ENCODE results near the gene PHF5A. TPM values are rescaled to one million over a fixed set of nuclear protein-coding genes. Genes with fewer than 3 reads are reported as not detected.
A peak's percentile ranks its signal among the peaks of the same experiment; 100 is the strongest.

Gene PHF5A
- total and polyA plus RNA-seq, 10 of the 15 experiments (the other 5 are each of a cell fraction or from before 2014, with no cell fraction given), result 40.5 to 115 (median 79.2) TPM

DNA sequence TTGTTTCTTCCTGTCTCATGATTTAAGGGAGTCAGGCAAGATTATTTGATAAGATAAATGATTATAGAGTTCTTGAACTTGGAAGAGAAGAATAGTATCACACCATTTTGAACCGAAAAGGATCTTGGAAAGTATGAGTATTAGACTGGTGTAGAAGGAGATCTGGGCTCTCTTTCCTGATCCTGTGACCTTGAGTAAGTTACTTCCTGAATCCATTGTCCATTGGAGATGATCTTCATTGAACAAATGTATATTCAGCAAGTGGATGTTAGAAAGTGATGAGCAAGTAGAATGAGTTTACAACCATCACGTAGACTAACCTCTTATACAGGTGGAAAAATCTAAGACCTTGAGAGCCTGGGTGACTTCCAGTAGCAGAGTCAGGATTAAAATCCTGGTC lies 2.4 kb upstream of the PHF5A start (continued):
- TF ChIP-seq, protein P1, sequence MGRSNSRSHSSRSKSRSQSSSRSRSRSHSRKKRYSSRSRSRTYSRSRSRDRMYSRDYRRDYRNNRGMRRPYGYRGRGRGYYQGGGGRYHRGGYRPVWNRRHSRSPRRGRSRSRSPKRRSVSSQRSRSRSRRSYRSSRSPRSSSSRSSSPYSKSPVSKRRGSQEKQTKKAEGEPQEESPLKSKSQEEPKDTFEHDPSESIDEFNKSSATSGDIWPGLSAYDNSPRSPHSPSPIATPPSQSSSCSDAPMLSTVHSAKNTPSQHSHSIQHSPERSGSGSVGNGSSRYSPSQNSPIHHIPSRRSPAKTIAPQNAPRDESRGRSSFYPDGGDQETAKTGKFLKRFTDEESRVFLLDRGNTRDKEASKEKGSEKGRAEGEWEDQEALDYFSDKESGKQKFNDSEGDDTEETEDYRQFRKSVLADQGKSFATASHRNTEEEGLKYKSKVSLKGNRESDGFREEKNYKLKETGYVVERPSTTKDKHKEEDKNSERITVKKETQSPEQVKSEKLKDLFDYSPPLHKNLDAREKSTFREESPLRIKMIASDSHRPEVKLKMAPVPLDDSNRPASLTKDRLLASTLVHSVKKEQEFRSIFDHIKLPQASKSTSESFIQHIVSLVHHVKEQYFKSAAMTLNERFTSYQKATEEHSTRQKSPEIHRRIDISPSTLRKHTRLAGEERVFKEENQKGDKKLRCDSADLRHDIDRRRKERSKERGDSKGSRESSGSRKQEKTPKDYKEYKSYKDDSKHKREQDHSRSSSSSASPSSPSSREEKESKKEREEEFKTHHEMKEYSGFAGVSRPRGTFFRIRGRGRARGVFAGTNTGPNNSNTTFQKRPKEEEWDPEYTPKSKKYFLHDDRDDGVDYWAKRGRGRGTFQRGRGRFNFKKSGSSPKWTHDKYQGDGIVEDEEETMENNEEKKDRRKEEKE (IDR thresholded peaks at IDR 0.05), result no peak
- TF ChIP-seq ZZZ3 (IDR thresholded peaks at IDR 0.05; ENCODE audit: control insufficient read depth, insufficient read length, low read depth), result no peak
- TF ChIP-seq MEF2B (IDR thresholded peaks at IDR 0.05; ENCODE audit: partially characterized antibody, poor library complexity, severe bottlenecking), result no peak
- no peak for TF ChIP-seq EP300 (IDR thresholded peaks at IDR 0.05; ENCODE audit: borderline replicate concordance in 1 of 2, control insufficient read depth in 1 of 2, low read depth in 2 of 2, low read length in 2 of 2)
- TF ChIP-seq RELA (IDR thresholded peaks at IDR 0.05; ENCODE audit: borderline replicate concordance, partially characterized antibody), result no peak

GRCh38 chr22:41469218-41469851 lies 843 bp upstream of the PHF5A start:
- Histone ChIP-seq H3K79me2 (ENCODE audit: control insufficient read depth, insufficient read depth, low read length) (peaks cover 74% of the 10 kb centered on the region), H3K36me3 (ENCODE audit: control insufficient read depth in 2 of 2, insufficient read depth in 2 of 2, low read length in 1 of 2) (peaks cover 5 to 27% of the 10 kb centered on the region in 2 experiments), H4K20me1 (ENCODE audit: control insufficient read depth, insufficient read depth) (peaks cover 3% of the 10 kb centered on the region; the same call in 1 of the 2 replicates), H3K9me3 (replicated peaks; ENCODE audit: control insufficient read depth, insufficient read depth, low read length) (no peaks in the 10 kb centered on the region), H2AFZ (ENCODE audit: control insufficient read depth, low read depth, low read length) (peak overlapping the region; percentile 94), H3K4me3 (peak overlapping the region; percentile 80), H3K4me1 (ENCODE audit: control insufficient read depth, insufficient read depth, low read length) (peaks cover 17% of the 10 kb centered on the region), H3K27me3 (replicated peaks in 1 of 2; ENCODE audit: control insufficient read depth in 2 of 2, insufficient read depth in 2 of 2, low read length in 1 of 2) (no peaks in the 10 kb centered on the region), H3K4me2 (ENCODE audit: control insufficient read depth, insufficient read depth) (peak overlapping the region; percentile 83), H3K27ac (ENCODE audit: control insufficient read depth, insufficient read depth) (peak overlapping the region; percentile 97), H3K9ac (ENCODE audit: control insufficient read depth, insufficient read depth, low read length) (peak overlapping the region; percentile 85)
- ChIA-PET RAD21 (ENCODE audit: unreplicated experiment) (interaction anchor here (0.8 to 2.7 kb wide), 15 partner anchors 9 to 183 kb away, joined by 3 to 30 read pairs (median 6); partner anchors contain the start of genes RANGAP1, TEF and TOB2), SMC1A (ENCODE audit: uncharacterized antibody, unreplicated experiment) (interaction anchor here (0.6 to 5.8 kb wide), 9 partner anchors 10 to 67 kb away, joined by 3 to 59 read pairs (median 5); partner anchors contain the start of gene TOB2), POLR2A (interaction anchor here (0.8 to 3.3 kb wide), 12 partner anchors 10 to 364 kb away, joined by 3 to 88 read pairs (median 6); partner anchors contain the start of genes PMM1, SREBF2, TEF and TOB2), CTCF (interaction anchor here (1.0 to 3.1 kb wide), 11 partner anchors 10 to 150 kb away, joined by 3 to 26 read pairs (median 6); partner anchors contain the start of gene TOB2)
- ATAC-seq (peak; percentile 42), FAIRE-seq (no peak), DNase-seq (ENCODE audit: low read depth, low spot score) (no peak)
- in situ Hi-C loops (cut with MboI), result no loop called here
- TSS peak; percentile 77 for BruUV-seq (replicated peaks)
- intact Hi-C loops (cut with micrococcal nuclease; ENCODE audit: unreplicated experiment), result loop anchor here (1.0 to 5.0 kb wide), 2 partner anchors 21 to 33 kb away; no protein-coding TSS in a partner anchor
- under 1% methylated on average over 30 of the region's 30 CpGs for WGBS (ENCODE audit: insufficient coverage, insufficient replicate concordance, low lambda C conversion rate, missing lambda C conversion rate)
- TF ChIP-seq NR2F1 (conservative IDR thresholded peaks at IDR 0.05), result peak; percentile 47
- no peak for TF ChIP-seq RUNX3 (IDR thresholded peaks at IDR 0.05; ENCODE audit: low read length)
- TF ChIP-seq DPF2 (IDR thresholded peaks at IDR 0.05), result 0 out of 2 replicates have a peak, but pooled peaks have one; percentile 34
- 0 out of 2 replicates have a peak, but pooled peaks have one; percentile 80 for TF ChIP-seq SIN3A (IDR thresholded peaks at IDR 0.05; ENCODE audit: low read depth, low read length)
- TF ChIP-seq, protein P2, sequence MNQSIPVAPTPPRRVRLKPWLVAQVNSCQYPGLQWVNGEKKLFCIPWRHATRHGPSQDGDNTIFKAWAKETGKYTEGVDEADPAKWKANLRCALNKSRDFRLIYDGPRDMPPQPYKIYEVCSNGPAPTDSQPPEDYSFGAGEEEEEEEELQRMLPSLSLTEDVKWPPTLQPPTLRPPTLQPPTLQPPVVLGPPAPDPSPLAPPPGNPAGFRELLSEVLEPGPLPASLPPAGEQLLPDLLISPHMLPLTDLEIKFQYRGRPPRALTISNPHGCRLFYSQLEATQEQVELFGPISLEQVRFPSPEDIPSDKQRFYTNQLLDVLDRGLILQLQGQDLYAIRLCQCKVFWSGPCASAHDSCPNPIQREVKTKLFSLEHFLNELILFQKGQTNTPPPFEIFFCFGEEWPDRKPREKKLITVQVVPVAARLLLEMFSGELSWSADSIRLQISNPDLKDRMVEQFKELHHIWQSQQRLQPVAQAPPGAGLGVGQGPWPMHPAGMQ (IDR thresholded peaks at IDR 0.05; ENCODE audit: borderline replicate concordance), result no peak
- TF ChIP-seq SMAD1 (IDR thresholded peaks at IDR 0.05; ENCODE audit: low read depth, partially characterized antibody), result no peak
- TF ChIP-seq BCL3 (IDR thresholded peaks at IDR 0.05; ENCODE audit: borderline replicate concordance, insufficient read depth, low read depth, low read length, poor library complexity, severe bottlenecking), result no peak
- TF ChIP-seq GATAD2B (conservative IDR thresholded peaks at IDR 0.05; ENCODE audit: low read depth), result peak; percentile 37; the same call in 1 of the 2 replicates
- no peak for TF ChIP-seq EED (IDR thresholded peaks at IDR 0.05; ENCODE audit: low read depth)
- TF ChIP-seq FOXM1 (IDR thresholded peaks at IDR 0.05; ENCODE audit: low read depth, low read length), result no peak
- no peak for TF ChIP-seq CBX3 (IDR thresholded peaks at IDR 0.05; ENCODE audit: borderline replicate concordance, low read depth)
